ENCODE measurements around the gene CHD1. TPM values are rescaled to one million over a fixed set of nuclear protein-coding genes. Genes with fewer than 3 reads are reported as not detected.

CHD1 gene
- total and polyA plus RNA-seq, 2 of the 13 experiments (the other 11 are each of a cell fraction or from before 2014, with no cell fraction given) = 22.8 to 55.9 TPM

GRCh38 chr5:98928873-98929709 lies at the start of gene CHD1 (continued):
- TF ChIP-seq CSRNP2 (CRISPR knock-in tag; conservative IDR thresholded peaks at IDR 0.05; ENCODE audit: low read depth) (0 out of 2 replicates have a peak, but pooled peaks have one; percentile 22), ZNF496 (CRISPR knock-in tag; IDR thresholded peaks at IDR 0.05; ENCODE audit: insufficient replicate concordance) (no peak), SAFB2 (CRISPR knock-in tag; IDR thresholded peaks at IDR 0.05; ENCODE audit: borderline replicate concordance, low read depth) (peak; percentile 84; the same call in 1 of the 2 replicates), ZNF777 (CRISPR knock-in tag; IDR thresholded peaks at IDR 0.05) (0 out of 2 replicates have a peak, but pooled peaks have one; percentile 36), ZNF710 (CRISPR knock-in tag; IDR thresholded peaks at IDR 0.05; ENCODE audit: borderline replicate concordance) (peak; percentile 85; the same call in 1 of the 2 replicates), ZNF264 (CRISPR knock-in tag; IDR thresholded peaks at IDR 0.05) (peak; percentile 83), ZNF12 (CRISPR knock-in tag; IDR thresholded peaks at IDR 0.05) (peak; percentile 5; the same call in 1 of the 2 replicates), KMT2B (CRISPR knock-in tag; IDR thresholded peaks at IDR 0.05) (peak; percentile 87), ESRRA (CRISPR knock-in tag; IDR thresholded peaks at IDR 0.05; ENCODE audit: low read depth) (peak; percentile 55), MEIS1 (CRISPR knock-in tag; IDR thresholded peaks at IDR 0.05; ENCODE audit: borderline replicate concordance) (peak; percentile 94), GLI4 (CRISPR knock-in tag; IDR thresholded peaks at IDR 0.05; ENCODE audit: borderline replicate concordance) (peak; percentile 96), BHLHE40 (IDR thresholded peaks at IDR 0.05; ENCODE audit: low read length) (0 out of 2 replicates have a peak, but pooled peaks have one; percentile 5), U2AF1 (optimal IDR thresholded peaks at IDR 0.05; ENCODE audit: low read depth, low read length) (peak; percentile 92), SKIL (CRISPR knock-in tag; IDR thresholded peaks at IDR 0.05; ENCODE audit: borderline replicate concordance) (peak; percentile 66; the same call in 1 of the 2 replicates), ZNF225 (CRISPR knock-in tag; IDR thresholded peaks at IDR 0.05) (peak; percentile 77; the same call in 1 of the 2 replicates), FOXC1 (CRISPR knock-in tag; IDR thresholded peaks at IDR 0.05; ENCODE audit: borderline replicate concordance) (peak; percentile 92), ZNF770 (CRISPR knock-in tag; IDR thresholded peaks at IDR 0.05) (peak; percentile 71), NCOA1 (CRISPR knock-in tag; IDR thresholded peaks at IDR 0.05) (peak; percentile 95; the same call in 1 of the 2 replicates), HIVEP1 (CRISPR knock-in tag; IDR thresholded peaks at IDR 0.05) (peak; percentile 93; the same call in 1 of the 2 replicates), RBM39 (IDR thresholded peaks at IDR 0.05; ENCODE audit: low read depth, low read length, poor library complexity, severe bottlenecking) (peak; percentile 85)

All from HepG2 (cell line).